Measurements from ENCODE around the gene ULK4. TPM values are rescaled to one million over a fixed set of nuclear protein-coding genes. Genes with fewer than 3 reads are reported as not detected.

The ULK4 gene
- total RNA-seq, 1 donor, result 42.5 TPM

- no peak overlapping the region for H3K4me3 ChIP-seq (ENCODE audit: low read length)
- H3K9me3 ChIP-seq (ENCODE audit: low read depth, low read length), result no peaks in the 10 kb centered on the region
- H3K4me1 ChIP-seq (ENCODE audit: insufficient read depth, low read length), result no peaks in the 10 kb centered on the region
- H3K27me3 ChIP-seq (ENCODE audit: insufficient read depth, low read length), result no peaks in the 10 kb centered on the region
These were observed 726.8 kb downstream of the ULK4 start for GRCh38 chr3:41234823-41235721.

- Histone ChIP-seq H3K4me3 (ENCODE audit: low read length) (no peak overlapping the region), H3K4me1 (ENCODE audit: insufficient read depth, low read length) (peaks cover 18% of the 10 kb centered on the region), H3K9me3 (ENCODE audit: low read depth, low read length) (no peaks in the 10 kb centered on the region), H3K27me3 (ENCODE audit: insufficient read depth, low read length) (no peaks in the 10 kb centered on the region)
These were observed 737.6 kb downstream of the ULK4 start for GRCh38 chr3:41224120-41224806.

- no peak overlapping the region for H3K4me3 ChIP-seq (ENCODE audit: low read length)
- no peaks in the 10 kb centered on the region for H3K9me3 ChIP-seq (ENCODE audit: low read depth, low read length)
- peaks cover 19% of the 10 kb centered on the region for H3K4me1 ChIP-seq (ENCODE audit: insufficient read depth, low read length)
- H3K27me3 ChIP-seq (ENCODE audit: insufficient read depth, low read length), result no peaks in the 10 kb centered on the region
These were observed 738.2 kb downstream of the ULK4 start for GRCh38 chr3:41223691-41224090.

GRCh38 chr3:41223078-41223477 lies 738.8 kb downstream of the ULK4 start:
- H3K4me1 ChIP-seq (ENCODE audit: insufficient read depth, low read length), result peaks cover 23% of the 10 kb centered on the region
- no peaks in the 10 kb centered on the region for H3K9me3 ChIP-seq (ENCODE audit: low read depth, low read length)
- H3K27me3 ChIP-seq (ENCODE audit: insufficient read depth, low read length), result no peaks in the 10 kb centered on the region
- H3K4me3 ChIP-seq (ENCODE audit: low read length), result no peak overlapping the region

GRCh38 chr3:41222501-41222900 lies 739.4 kb downstream of the ULK4 start:
- Histone ChIP-seq H3K4me1 (ENCODE audit: insufficient read depth, low read length) (peaks cover 23% of the 10 kb centered on the region), H3K9me3 (ENCODE audit: low read depth, low read length) (no peaks in the 10 kb centered on the region), H3K4me3 (ENCODE audit: low read length) (no peak overlapping the region), H3K27me3 (ENCODE audit: insufficient read depth, low read length) (no peaks in the 10 kb centered on the region)

GRCh38 chr3:41222012-41222411 lies 739.9 kb downstream of the ULK4 start:
- Histone ChIP-seq H3K9me3 (ENCODE audit: low read depth, low read length) (no peaks in the 10 kb centered on the region), H3K4me3 (ENCODE audit: low read length) (no peak overlapping the region), H3K4me1 (ENCODE audit: insufficient read depth, low read length) (peaks cover 24% of the 10 kb centered on the region), H3K27me3 (ENCODE audit: insufficient read depth, low read length) (no peaks in the 10 kb centered on the region)

GRCh38 chr3:41220906-41221677 lies 740.8 kb downstream of the ULK4 start:
- H3K9me3 ChIP-seq (ENCODE audit: low read depth, low read length), result no peaks in the 10 kb centered on the region
- H3K27me3 ChIP-seq (ENCODE audit: insufficient read depth, low read length), result no peaks in the 10 kb centered on the region
- H3K4me3 ChIP-seq (ENCODE audit: low read length), result no peak overlapping the region
- H3K4me1 ChIP-seq (ENCODE audit: insufficient read depth, low read length), result peaks cover 27% of the 10 kb centered on the region

GRCh38 chr3:41219424-41219823 lies 742.5 kb downstream of the ULK4 start:
- peaks cover 35% of the 10 kb centered on the region for H3K4me1 ChIP-seq (ENCODE audit: insufficient read depth, low read length)
- no peaks in the 10 kb centered on the region for H3K27me3 ChIP-seq (ENCODE audit: insufficient read depth, low read length)
- no peaks in the 10 kb centered on the region for H3K9me3 ChIP-seq (ENCODE audit: low read depth, low read length)
- no peak overlapping the region for H3K4me3 ChIP-seq (ENCODE audit: low read length)

GRCh38 chr3:41216993-41217392 lies 744.9 kb downstream of the ULK4 start:
- no peaks in the 10 kb centered on the region for H3K27me3 ChIP-seq (ENCODE audit: insufficient read depth, low read length)
- no peaks in the 10 kb centered on the region for H3K9me3 ChIP-seq (ENCODE audit: low read depth, low read length)
- H3K4me3 ChIP-seq (ENCODE audit: low read length), result no peak overlapping the region
- peaks cover 39% of the 10 kb centered on the region for H3K4me1 ChIP-seq (ENCODE audit: insufficient read depth, low read length)

- Histone ChIP-seq H3K4me3 (ENCODE audit: low read length) (no peak overlapping the region), H3K9me3 (ENCODE audit: low read depth, low read length) (no peaks in the 10 kb centered on the region), H3K4me1 (ENCODE audit: insufficient read depth, low read length) (peaks cover 37% of the 10 kb centered on the region), H3K27me3 (ENCODE audit: insufficient read depth, low read length) (no peaks in the 10 kb centered on the region)
These were observed 745.5 kb downstream of the ULK4 start for GRCh38 chr3:41216422-41216821.

GRCh38 chr3:41213588-41213987 lies 748.3 kb downstream of the ULK4 start:
- H3K4me3 ChIP-seq (ENCODE audit: low read length), result no peak overlapping the region
- no peaks in the 10 kb centered on the region for H3K27me3 ChIP-seq (ENCODE audit: insufficient read depth, low read length)
- peaks cover 36% of the 10 kb centered on the region for H3K4me1 ChIP-seq (ENCODE audit: insufficient read depth, low read length)
- no peaks in the 10 kb centered on the region for H3K9me3 ChIP-seq (ENCODE audit: low read depth, low read length)

GRCh38 chr3:41212088-41212487 lies 749.8 kb downstream of the ULK4 start:
- Histone ChIP-seq H3K4me3 (ENCODE audit: low read length) (no peak overlapping the region), H3K4me1 (ENCODE audit: insufficient read depth, low read length) (peaks cover 43% of the 10 kb centered on the region), H3K27me3 (ENCODE audit: insufficient read depth, low read length) (no peaks in the 10 kb centered on the region), H3K9me3 (ENCODE audit: low read depth, low read length) (no peaks in the 10 kb centered on the region)

GRCh38 chr3:41210966-41211365 lies 750.9 kb downstream of the ULK4 start:
- Histone ChIP-seq H3K27me3 (ENCODE audit: insufficient read depth, low read length) (no peaks in the 10 kb centered on the region), H3K4me1 (ENCODE audit: insufficient read depth, low read length) (peaks cover 46% of the 10 kb centered on the region), H3K4me3 (ENCODE audit: low read length) (no peak overlapping the region), H3K9me3 (ENCODE audit: low read depth, low read length) (no peaks in the 10 kb centered on the region)

GRCh38 chr3:41209646-41210045 lies 752.3 kb downstream of the ULK4 start:
- Histone ChIP-seq H3K4me1 (ENCODE audit: insufficient read depth, low read length) (peaks cover 45% of the 10 kb centered on the region), H3K27me3 (ENCODE audit: insufficient read depth, low read length) (no peaks in the 10 kb centered on the region), H3K4me3 (ENCODE audit: low read length) (no peak overlapping the region), H3K9me3 (ENCODE audit: low read depth, low read length) (no peaks in the 10 kb centered on the region)

Measured in mononuclear cell (primary cell).